GM19099 (cell line): Measurements from ENCODE around the gene TMEM258.

Experiments
- POLR2A ChIP-seq: IDR thresholded peaks from 3 replicates; pipeline ENCODE4 v1.6.1; 2011; ENCODE audit warnings: low read depth; ENCODE audit not compliant: insufficient read length; ENCODE audit errors: extremely low read depth

TMEM258 gene

DNA sequence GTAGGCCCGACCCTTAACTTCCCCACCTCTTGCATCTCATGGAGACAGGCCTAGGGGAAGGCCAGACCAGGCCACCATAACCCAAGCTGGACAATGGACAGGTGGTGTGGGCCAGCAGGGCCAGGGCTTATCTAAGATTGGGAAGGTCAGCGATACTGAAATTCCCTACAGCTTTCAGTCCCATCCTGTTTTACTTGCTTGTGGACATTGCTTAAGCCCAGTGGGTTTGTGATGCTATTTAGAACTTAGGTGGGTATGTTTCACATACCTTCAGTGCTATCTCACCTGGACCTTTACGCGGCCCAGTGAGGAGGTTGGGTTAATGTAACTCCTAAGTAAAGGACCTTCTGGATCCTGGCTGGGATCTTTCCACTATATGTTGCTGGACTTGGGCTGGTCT lies 37.4 kb upstream of the TMEM258 start:
- no peak for TF ChIP-seq POLR2A

GRCh38 chr11:61828629-61829407 lies 36.4 kb upstream of the TMEM258 start:
- TF ChIP-seq POLR2A: peak; percentile 41

DNA sequence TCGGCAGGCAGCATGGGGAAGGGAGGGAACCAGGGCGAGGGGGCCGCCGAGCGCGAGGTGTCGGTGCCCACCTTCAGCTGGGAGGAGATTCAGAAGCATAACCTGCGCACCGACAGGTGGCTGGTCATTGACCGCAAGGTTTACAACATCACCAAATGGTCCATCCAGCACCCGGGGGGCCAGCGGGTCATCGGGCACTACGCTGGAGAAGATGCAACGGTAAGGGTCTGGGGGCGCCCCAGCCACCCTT lies 35.9 kb upstream of the TMEM258 start:
- TF ChIP-seq POLR2A: no peak

GRCh38 chr11:61827571-61828378 lies 35.4 kb upstream of the TMEM258 start, which contains the start of gene FADS2:
FADS2 (plus strand) TSS chr11:61828300; CDS start chr11:61828391, 91 bp downstream.
- peak; percentile 94 for TF ChIP-seq POLR2A

GRCh38 chr11:61826930-61827570 lies 34.7 kb upstream of the TMEM258 start:
- TF ChIP-seq POLR2A: no peak

- TF ChIP-seq POLR2A: no peak
Observed at GRCh38 chr11:61820174-61820573, 27.8 kb upstream of the TMEM258 start.

DNA sequence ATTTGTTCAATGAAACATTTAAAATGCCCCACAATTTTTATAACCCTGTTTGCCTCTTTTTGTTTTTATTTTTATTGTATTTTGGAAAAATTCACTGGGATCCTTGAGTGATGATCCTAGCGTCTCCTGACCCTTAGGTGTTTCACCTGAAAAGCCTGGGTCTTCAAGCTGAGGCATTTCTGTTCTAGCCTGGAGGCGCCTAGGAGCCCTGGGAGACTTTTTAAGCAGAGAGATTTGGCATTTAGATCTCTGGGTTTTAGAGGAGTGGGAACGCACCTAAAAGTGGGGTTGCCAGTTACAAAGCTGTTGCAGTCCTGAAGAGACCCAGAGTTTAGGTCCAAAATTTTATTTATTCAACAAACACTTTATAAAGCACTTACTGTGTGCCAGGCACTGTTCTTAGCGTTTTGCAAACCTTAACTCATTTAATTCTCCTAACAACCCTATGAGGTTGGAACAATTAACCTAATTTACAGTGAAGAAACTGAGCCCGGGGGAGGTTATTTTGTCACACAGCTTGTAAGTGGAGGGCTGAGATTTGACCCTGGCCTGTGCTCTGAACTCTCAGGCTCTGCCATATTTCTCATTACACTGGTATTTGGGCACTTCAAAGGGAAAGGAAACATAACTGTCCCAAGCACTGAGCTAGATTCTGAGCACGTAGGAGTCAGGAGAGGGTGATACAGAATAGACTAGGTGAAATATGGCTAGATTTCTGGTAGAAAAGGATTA lies 25.2 kb upstream of the TMEM258 start:
- no peak for TF ChIP-seq POLR2A

GRCh38 chr11:61816736-61817455 lies 24.5 kb upstream of the TMEM258 start, which contains the start of gene FADS1:
FADS1 (minus strand) TSS chr11:61817003; CDS start chr11:61816929, 74 bp downstream.
- TF ChIP-seq POLR2A: peak; percentile 64

DNA sequence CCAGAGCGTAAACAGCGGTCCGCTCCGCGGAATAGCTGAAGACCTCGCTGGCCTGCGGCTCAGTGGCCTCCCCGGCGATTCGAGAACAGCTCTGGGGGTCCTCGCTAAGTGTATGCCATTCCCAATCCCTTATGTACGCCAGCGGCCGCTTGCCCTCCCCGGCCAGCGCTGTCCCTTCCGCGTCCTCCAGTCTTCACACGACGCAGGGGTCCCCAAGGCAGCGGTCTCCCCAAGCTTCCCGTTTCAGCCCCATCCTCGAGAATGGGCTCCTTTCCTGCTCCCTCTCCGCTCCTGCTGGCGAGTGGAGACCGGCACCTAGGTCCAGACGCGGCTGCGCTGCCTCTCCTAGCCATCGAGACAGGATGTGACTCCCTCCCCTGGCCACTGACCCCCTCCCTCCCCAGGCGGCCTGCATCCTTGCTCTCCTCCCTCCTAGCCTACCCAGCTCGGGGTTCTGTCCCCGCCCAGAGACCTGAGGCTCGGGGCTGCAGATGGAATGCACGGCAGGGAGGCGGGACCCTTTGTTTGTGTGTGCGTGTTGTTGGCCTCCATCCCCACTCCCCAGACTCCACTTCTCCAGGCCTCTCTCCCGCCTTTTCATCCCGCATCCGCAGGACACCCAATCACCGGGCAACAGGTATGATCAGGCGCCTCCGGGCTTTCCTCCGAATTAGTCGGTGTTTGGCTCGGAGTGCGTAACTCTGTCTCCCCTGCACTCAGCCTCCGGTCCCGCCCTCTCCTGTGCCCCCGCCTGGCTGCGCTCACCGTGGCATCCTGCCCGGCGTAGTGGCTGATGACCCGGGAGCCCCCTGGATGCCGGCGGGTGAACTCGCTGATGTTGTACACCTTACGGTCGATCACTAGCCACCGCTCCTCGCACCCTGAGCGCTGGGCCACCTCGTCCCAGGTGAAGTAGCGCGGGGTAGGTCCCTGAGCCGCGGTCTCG lies 23.7 kb upstream of the TMEM258 start:
- TF ChIP-seq POLR2A: peak; percentile 22

DNA sequence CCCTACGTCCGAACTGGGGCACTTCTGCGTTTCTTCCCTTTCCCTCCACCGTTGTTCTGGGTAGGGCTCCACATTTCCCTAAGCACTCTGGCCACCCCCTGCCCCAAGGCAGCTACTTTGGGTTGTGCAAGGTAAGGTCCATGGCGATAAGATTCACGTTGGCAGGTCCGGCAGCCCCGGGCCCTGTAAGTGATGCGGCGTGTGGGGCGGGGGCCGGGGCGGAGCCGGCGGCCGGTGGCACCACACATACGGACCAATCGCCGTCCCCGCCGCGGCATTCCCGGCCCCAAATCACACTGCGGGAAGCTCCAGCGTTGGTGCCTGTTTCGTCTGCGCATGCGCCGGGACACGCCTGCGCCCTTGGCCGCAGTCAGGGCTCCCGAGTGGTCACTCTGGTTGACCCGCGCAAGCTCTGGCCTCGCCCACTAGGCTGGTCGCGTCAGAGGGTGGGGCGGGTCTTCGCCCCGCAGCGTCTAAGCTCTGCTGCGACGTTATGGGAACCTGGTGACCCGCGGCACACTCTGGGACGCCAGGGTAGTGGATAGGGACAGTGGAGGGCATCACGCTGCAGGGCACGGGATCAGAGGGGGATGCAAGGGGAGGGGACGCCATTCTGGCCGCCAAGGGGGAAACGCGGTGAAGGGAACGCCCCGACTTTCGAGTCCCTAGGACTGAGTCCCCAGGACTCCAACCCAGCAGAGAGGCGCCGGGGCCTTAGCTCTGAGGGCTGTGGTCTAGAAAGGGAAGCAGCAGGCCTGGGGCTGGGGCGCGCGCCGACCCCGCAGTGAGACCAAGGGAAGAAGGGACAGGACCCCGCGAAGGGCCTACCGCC lies 22.8 kb upstream of the TMEM258 start:
- TF ChIP-seq POLR2A: peak; percentile 74

- no peak for TF ChIP-seq POLR2A
Observed at GRCh38 chr11:61814247-61814957, 22.0 kb upstream of the TMEM258 start.
